ENCODE data around the gene CDR2. TPM values are rescaled to one million over a fixed set of nuclear protein-coding genes. Genes with fewer than 3 reads are reported as not detected.

Gene CDR2
- total RNA-seq, 1 donor from 2014 or later = 28.0 TPM

DNA sequence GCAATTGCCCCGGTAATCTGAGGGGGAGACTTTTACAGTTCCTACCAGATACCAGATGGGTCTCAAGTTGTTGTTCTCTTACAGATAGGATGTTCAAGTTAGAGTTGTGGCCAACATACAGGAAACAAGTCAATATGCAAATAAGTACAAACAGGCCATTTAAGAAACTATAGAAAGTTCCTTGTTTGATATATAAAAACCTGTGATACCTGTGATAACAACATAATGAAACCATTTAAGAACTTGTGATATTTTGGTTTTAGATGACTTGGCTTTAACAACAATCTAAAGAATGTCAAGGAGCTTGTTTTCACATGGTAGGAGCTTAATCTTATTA is 16.8 kb downstream of the CDR2 start:
- H3K27me3 Mint-ChIP-seq (ENCODE audit: insufficient read depth, low read depth) = no peaks in the 10 kb centered on the region
- TF ChIP-seq EZH2phosphoT487 (IDR thresholded peaks at IDR 0.05) (no peak), EZH2 (IDR thresholded peaks at IDR 0.05) (no peak)
- TF ChIP-seq, protein P1, sequence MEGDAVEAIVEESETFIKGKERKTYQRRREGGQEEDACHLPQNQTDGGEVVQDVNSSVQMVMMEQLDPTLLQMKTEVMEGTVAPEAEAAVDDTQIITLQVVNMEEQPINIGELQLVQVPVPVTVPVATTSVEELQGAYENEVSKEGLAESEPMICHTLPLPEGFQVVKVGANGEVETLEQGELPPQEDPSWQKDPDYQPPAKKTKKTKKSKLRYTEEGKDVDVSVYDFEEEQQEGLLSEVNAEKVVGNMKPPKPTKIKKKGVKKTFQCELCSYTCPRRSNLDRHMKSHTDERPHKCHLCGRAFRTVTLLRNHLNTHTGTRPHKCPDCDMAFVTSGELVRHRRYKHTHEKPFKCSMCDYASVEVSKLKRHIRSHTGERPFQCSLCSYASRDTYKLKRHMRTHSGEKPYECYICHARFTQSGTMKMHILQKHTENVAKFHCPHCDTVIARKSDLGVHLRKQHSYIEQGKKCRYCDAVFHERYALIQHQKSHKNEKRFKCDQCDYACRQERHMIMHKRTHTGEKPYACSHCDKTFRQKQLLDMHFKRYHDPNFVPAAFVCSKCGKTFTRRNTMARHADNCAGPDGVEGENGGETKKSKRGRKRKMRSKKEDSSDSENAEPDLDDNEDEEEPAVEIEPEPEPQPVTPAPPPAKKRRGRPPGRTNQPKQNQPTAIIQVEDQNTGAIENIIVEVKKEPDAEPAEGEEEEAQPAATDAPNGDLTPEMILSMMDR (IDR thresholded peaks at IDR 0.05) = no peak
- Histone ChIP-seq H3K9ac (no peak overlapping the region), H3K27ac (no peak overlapping the region), H3K4me1 (no peaks in the 10 kb centered on the region), H3K36me3 (peaks cover 6% of the 10 kb centered on the region), H3K4me2 (no peak overlapping the region), H4K20me1 (ENCODE audit: low read depth) (no peaks in the 10 kb centered on the region), H3K9me3 (ENCODE audit: low read depth) (no peaks in the 10 kb centered on the region), H3F3A (ENCODE audit: low read depth) (peaks cover 12% of the 10 kb centered on the region), H3K79me2 (ENCODE audit: low read depth) (no peaks in the 10 kb centered on the region), H3K4me3 (no peak overlapping the region), H2AFZ (replicated peaks) (no peak overlapping the region), H3K27me3 (no peaks in the 10 kb centered on the region)
- no peak overlapping the region for H3K4me3 Mint-ChIP-seq
- H3K9me3 Mint-ChIP-seq = no peaks in the 10 kb centered on the region
- H3K4me1 Mint-ChIP-seq = peaks cover 14% of the 10 kb centered on the region
- peaks cover 9% of the 10 kb centered on the region for H3K36me3 Mint-ChIP-seq
- no peak overlapping the region for H3K27ac Mint-ChIP-seq
- DNase-seq (ENCODE audit: low spot score) = no peak

DNA sequence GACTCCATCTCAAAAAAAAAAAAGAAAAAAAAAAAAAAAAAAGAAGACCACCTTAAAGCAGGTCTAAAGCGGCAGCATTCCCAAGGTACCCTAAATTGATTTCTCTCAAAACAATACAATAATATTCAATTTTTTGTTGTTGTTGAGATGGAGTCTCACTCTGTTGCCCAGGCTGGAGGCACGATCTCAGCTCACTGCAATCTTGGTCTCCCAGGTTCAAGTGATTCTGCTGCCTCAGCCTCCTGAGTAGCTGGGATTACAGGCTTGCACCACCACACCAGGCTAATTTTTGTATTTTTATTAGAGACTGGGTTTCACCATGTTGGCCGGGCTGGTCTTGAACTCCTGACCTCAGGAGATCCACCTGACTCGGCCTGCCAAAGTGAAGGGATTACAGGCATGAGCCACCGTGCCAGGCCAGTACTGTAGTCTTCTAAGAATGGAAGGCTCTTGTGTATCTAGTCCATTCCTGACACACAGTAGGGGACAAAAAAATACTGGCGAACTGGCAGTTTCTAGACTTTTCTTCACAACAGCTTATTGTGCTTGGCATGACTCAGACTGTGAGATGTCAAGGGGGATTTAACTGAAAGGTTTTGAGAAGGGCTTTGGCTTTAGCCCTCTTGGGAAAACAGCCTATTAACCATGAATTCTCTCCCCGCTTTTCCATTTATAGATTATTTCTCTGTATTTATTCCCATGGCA is 17.3 kb downstream of the CDR2 start:
- H3K27me3 ChIP-seq = no peaks in the 10 kb centered on the region
- H3K36me3 ChIP-seq = peaks cover 1% of the 10 kb centered on the region
- H3K79me2 ChIP-seq (ENCODE audit: low read depth) = no peaks in the 10 kb centered on the region
- no peak overlapping the region for H2AFZ ChIP-seq (replicated peaks)
- H3K27me3 Mint-ChIP-seq (ENCODE audit: insufficient read depth, low read depth) = no peaks in the 10 kb centered on the region
- no peaks in the 10 kb centered on the region for H3K9me3 ChIP-seq (ENCODE audit: low read depth)
- peaks cover 7% of the 10 kb centered on the region for H3K36me3 Mint-ChIP-seq
- H3K4me2 ChIP-seq = no peak overlapping the region
- no peak overlapping the region for H3K4me3 Mint-ChIP-seq
- no peak for DNase-seq (ENCODE audit: low spot score)
- no peaks in the 10 kb centered on the region for H3K4me1 ChIP-seq
- H3F3A ChIP-seq (ENCODE audit: low read depth) = peaks cover 12% of the 10 kb centered on the region
- no peak overlapping the region for H3K27ac ChIP-seq
- no peak for TF ChIP-seq EZH2phosphoT487 (IDR thresholded peaks at IDR 0.05)
- TF ChIP-seq, protein P1 (IDR thresholded peaks at IDR 0.05) = no peak
- no peak for TF ChIP-seq EZH2 (IDR thresholded peaks at IDR 0.05)
- H3K4me1 Mint-ChIP-seq = peaks cover 14% of the 10 kb centered on the region
- no peak overlapping the region for H3K27ac Mint-ChIP-seq
- H3K9me3 Mint-ChIP-seq = no peaks in the 10 kb centered on the region
- no peaks in the 10 kb centered on the region for H4K20me1 ChIP-seq (ENCODE audit: low read depth)
- H3K9ac ChIP-seq = no peak overlapping the region
- H3K4me3 ChIP-seq = no peak overlapping the region

DNA sequence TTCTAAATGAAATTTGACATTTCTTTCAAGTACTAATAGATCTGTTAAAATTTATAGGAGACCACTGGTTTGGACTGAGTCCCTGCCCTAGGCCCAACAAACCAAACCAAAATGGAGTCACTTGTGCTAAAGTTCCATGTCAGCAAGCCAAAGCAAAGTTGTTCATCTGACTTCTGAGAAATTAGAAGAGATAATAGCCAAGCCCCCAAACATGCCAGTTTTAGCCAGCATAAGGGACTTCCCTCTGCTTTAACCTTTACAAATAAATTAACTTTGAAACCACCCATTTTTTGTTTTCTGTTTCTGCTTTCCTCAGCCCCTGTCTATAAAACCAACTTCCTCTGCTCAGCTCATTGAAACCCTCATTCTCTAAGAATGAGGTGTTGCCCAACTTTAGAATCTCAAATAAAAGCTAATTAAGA is 18.9 kb downstream of the CDR2 start:
- no peak overlapping the region for H3K4me3 ChIP-seq
- Mint-ChIP-seq H3K9me3 (no peaks in the 10 kb centered on the region), H3K27ac (no peak overlapping the region), H3K27me3 (ENCODE audit: insufficient read depth, low read depth) (no peaks in the 10 kb centered on the region), H3K4me3 (no peak overlapping the region), H3K4me1 (peaks cover 14% of the 10 kb centered on the region), H3K36me3 (peaks cover 12% of the 10 kb centered on the region)
- no peaks in the 10 kb centered on the region for H4K20me1 ChIP-seq (ENCODE audit: low read depth)
- no peak overlapping the region for H3K9ac ChIP-seq
- H3K79me2 ChIP-seq (ENCODE audit: low read depth) = no peaks in the 10 kb centered on the region
- H3K9me3 ChIP-seq (ENCODE audit: low read depth) = no peaks in the 10 kb centered on the region
- H2AFZ ChIP-seq (replicated peaks) = no peak overlapping the region
- no peak for DNase-seq (ENCODE audit: low spot score)
- peaks cover 5% of the 10 kb centered on the region for H3F3A ChIP-seq (ENCODE audit: low read depth)
- H3K27ac ChIP-seq = no peak overlapping the region
- H3K27me3 ChIP-seq = no peaks in the 10 kb centered on the region
- no peak overlapping the region for H3K4me2 ChIP-seq
- TF ChIP-seq, protein P1 (IDR thresholded peaks at IDR 0.05) = no peak
- TF ChIP-seq EZH2 (IDR thresholded peaks at IDR 0.05) = no peak
- H3K36me3 ChIP-seq = no peaks in the 10 kb centered on the region
- H3K4me1 ChIP-seq = no peaks in the 10 kb centered on the region

Data from neural progenitor cell (in vitro differentiated cells).